OCI-LY1 (cell line): ENCODE data around the gene RABGAP1L.

Experiments
- CTCF ChIP-seq: fragments of 200-600 bp; sonication (generic), shearing (Covaris generic); IDR thresholded peaks from 2 replicates; pipeline ENCODE4 v1.5.1; 2017; ENCODE audit warnings: mild to moderate bottlenecking, antibody characterized with exemption, low read length, moderate library complexity, mixed read lengths
- EZH2 ChIP-seq: fragments of 200-600 bp; sonication (generic), shearing (Covaris generic); IDR thresholded peaks from 2 replicates; pipeline ENCODE4 v1.8.0; 2017; ENCODE audit warnings: borderline replicate concordance, mixed run types, mild to moderate bottlenecking, antibody characterized with exemption, low read length, moderate library complexity, mixed read lengths

GRCh38 chr1:174964972-174965361 lies 805.6 kb downstream of the RABGAP1L start:
- TF ChIP-seq EZH2 (no peak), CTCF (no peak)
